ENCODE results near the gene HSH2D.

DNA sequence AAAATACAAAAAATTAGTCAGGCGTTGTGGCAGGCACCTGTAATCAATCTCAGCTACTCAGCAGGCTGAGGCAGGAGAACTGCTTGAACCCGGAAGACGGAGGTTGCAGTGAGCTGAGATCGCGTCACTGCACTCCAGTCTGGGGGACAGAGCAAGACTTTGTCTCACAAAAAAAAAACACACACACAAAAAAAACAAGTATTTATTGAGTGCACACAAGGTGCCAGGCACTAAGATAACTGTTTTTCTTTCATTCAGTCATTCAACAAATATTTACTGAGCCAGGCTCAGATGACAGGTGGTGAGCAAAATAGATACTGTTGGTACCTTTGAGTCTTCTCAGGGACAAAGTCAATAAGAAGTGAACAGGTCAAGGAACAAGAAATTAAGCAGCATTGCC, 23.6 kb downstream of the HSH2D start:
- TF ChIP-seq MAX (IDR thresholded peaks at IDR 0.05; ENCODE audit: low read depth) (no peak), JUND (IDR thresholded peaks at IDR 0.05) (no peak), CHD2 (IDR thresholded peaks at IDR 0.05; ENCODE audit: low read length, partially characterized antibody) (no peak), CTCF (IDR thresholded peaks at IDR 0.05) (no peak), FOXJ3 (CRISPR knock-in tag; IDR thresholded peaks at IDR 0.05) (no peak), GATA2 (CRISPR knock-in tag; IDR thresholded peaks at IDR 0.05) (no peak), NRF1 (IDR thresholded peaks at IDR 0.05; ENCODE audit: low read depth, low read length) (no peak)

Measured in SK-N-SH (cell line).